Measurements from ENCODE around the gene DRAP1. TPM values are rescaled to one million over a fixed set of nuclear protein-coding genes. Genes with fewer than 3 reads are reported as not detected.
A peak's percentile ranks its signal among the peaks of the same experiment; 100 is the strongest.

DRAP1 gene
- total RNA-seq, 1 donor from 2014 or later = 66.1 TPM

GRCh38 chr11:65916391-65916790, 2.8 kb upstream of the DRAP1 start:
- Mint-ChIP-seq H3K4me3 (peak overlapping the region; percentile 83), H3K4me1 (ENCODE audit: unreplicated experiment) (peaks cover 16% of the 10 kb centered on the region), H3K9me3 (no peaks in the 10 kb centered on the region), H3K36me3 (no peaks in the 10 kb centered on the region), H3K27ac (peak overlapping the region; percentile 51), H3K27me3 (no peaks in the 10 kb centered on the region)
- DNase-seq (ENCODE audit: extremely low spot score, unreplicated experiment) = no peak
- TF ChIP-seq CTCF (conservative IDR thresholded peaks at IDR 0.05) = no peak

DNA sequence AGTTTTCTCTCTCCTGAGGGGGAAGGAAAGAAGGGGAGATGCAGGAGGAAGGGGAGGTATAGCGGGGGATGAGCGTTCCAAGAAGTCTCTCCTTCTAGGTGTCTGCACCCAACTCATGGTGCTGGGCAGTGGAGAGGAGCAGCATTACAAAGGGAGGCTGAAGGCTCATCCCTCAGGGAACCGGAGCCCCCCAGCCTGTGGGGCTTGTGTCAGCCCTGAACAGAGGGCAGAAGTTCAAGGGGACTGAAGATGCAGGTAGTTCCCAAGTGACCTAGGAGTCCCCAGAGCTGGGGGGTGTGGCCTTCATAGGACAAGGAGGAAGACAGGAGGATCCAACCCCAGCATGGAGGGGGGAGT, 2.2 kb upstream of the DRAP1 start:
- Mint-ChIP-seq H3K4me3 (peak overlapping the region; percentile 83), H3K9me3 (no peaks in the 10 kb centered on the region), H3K36me3 (no peaks in the 10 kb centered on the region), H3K4me1 (ENCODE audit: unreplicated experiment) (peaks cover 16% of the 10 kb centered on the region), H3K27me3 (no peaks in the 10 kb centered on the region), H3K27ac (peak overlapping the region; percentile 74)
- DNase-seq (ENCODE audit: extremely low spot score, unreplicated experiment) = no peak
- no peak for TF ChIP-seq CTCF (conservative IDR thresholded peaks at IDR 0.05)

- peaks cover 16% of the 10 kb centered on the region for H3K4me1 Mint-ChIP-seq (ENCODE audit: unreplicated experiment)
- no peaks in the 10 kb centered on the region for H3K27me3 Mint-ChIP-seq
- peak overlapping the region; percentile 86 for H3K4me3 Mint-ChIP-seq
- peaks cover 1% of the 10 kb centered on the region for H3K36me3 Mint-ChIP-seq
- H3K27ac Mint-ChIP-seq = peak overlapping the region; percentile 74
- H3K9me3 Mint-ChIP-seq = no peaks in the 10 kb centered on the region
- no peak for DNase-seq (ENCODE audit: extremely low spot score, unreplicated experiment)
- TF ChIP-seq CTCF (conservative IDR thresholded peaks at IDR 0.05) = no peak
Observed at GRCh38 chr11:65917434-65918210, 1.6 kb upstream of the DRAP1 start.

GRCh38 chr11:65918211-65919140, 750 bp upstream of the DRAP1 start, which contains the start of gene C11orf68:
TSS of gene C11orf68 (minus strand) at chr11:65919062. CDS start at chr11:65919031, 31 bp downstream.
- Mint-ChIP-seq H3K36me3 (peaks cover 4% of the 10 kb centered on the region), H3K4me1 (ENCODE audit: unreplicated experiment) (peaks cover 16% of the 10 kb centered on the region), H3K9me3 (no peaks in the 10 kb centered on the region), H3K4me3 (peak within 1 kb of the TSS; percentile 91), H3K27me3 (no peaks in the 10 kb centered on the region), H3K27ac (peak within 1 kb of the TSS; percentile 79)
- no peak for TF ChIP-seq CTCF (conservative IDR thresholded peaks at IDR 0.05)
- DNase-seq (ENCODE audit: extremely low spot score, unreplicated experiment) = no peak

GRCh38 chr11:65919573-65920371, 546 bp downstream of the DRAP1 start:
- Mint-ChIP-seq H3K4me1 (ENCODE audit: unreplicated experiment) (peaks cover 16% of the 10 kb centered on the region), H3K9me3 (no peaks in the 10 kb centered on the region), H3K36me3 (peaks cover 4% of the 10 kb centered on the region), H3K4me3 (peak overlapping the region; percentile 91), H3K27ac (peak overlapping the region; percentile 51), H3K27me3 (no peaks in the 10 kb centered on the region)
- no peak for TF ChIP-seq CTCF (conservative IDR thresholded peaks at IDR 0.05)
- no peak for DNase-seq (ENCODE audit: extremely low spot score, unreplicated experiment)

All from type B pancreatic cell (in vitro differentiated cells).